Measurements from ENCODE around the gene RPS5.
A peak's percentile ranks its signal among the peaks of the same experiment; 100 is the strongest.
"Not testable (repeated sequence)": the region's sequence is repeated elsewhere in the genome, so short reads cannot be mapped to it uniquely, and the experiment has no call there.

The RPS5 gene

GRCh38 chr19:58356766-58357480 is 30.1 kb upstream of the RPS5 start:
- peak; percentile 12 for DNase-seq

- DNase-seq = no peak
Observed at GRCh38 chr19:58357481-58358145, 29.5 kb upstream of the RPS5 start.

GRCh38 chr19:58361900-58362271 is 25.2 kb upstream of the RPS5 start:
- peak; percentile 51 for DNase-seq

DNA sequence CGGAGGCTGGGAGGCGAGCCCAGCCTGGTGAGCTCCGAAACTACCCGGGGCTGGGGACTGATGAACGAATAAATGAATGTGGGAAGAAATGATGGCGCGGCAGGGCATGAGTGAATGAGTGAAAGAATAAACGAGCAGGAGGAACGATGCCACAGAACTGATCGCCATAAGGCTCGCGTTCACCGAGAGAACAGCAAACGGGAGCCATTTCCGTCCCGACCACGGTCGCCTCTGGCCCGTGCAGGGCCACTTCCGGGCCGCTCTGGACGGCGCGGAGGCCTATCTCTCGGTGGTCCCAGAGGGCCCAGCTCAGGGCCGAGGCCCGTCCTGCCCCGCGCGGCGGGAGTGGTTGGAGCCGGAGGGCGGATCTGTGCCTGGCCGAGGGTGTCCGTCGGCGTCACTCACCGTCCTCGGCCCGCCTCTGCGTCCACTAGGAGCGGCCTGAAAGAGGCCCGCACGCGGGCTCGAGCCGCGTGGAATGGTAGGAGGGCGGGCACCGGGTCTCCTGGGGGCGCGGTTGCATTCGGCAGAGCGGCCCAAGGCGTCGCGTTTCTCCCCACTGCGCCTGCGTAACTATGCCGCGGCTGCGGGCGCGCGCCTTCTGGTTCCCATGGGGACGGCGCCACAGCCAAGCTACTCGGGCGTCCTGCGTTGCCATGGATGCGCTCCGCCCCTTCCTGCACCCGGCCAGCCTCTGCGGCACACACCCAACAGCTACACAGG is 24.6 kb upstream of the RPS5 start, which contains the start of gene ZNF497:
TSS of gene ZNF497 (minus strand) at position 480 of the 723 bp plus-strand sequence. CDS start 5,116 bp downstream, outside the sequence.
- DNase-seq = peak; percentile 97

DNA sequence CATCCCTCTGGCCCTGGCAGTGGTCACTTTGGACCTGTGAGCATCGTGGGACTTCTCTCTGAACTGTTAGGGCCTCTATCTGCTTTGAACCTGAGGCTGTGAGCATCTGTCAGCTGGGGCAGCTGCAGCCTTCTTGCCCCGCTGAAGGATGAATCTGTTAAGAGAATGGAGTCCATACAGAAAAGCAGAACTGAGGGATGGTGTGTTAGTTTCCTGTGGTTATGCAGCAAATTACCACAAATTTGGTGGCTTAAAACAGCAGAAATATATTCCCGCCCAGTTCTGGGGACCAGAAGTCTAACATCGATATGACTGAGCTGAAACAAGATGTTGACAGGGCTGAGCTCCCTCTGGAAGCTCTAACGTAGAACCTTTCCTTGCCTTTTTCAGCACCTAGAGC is 22.9 kb upstream of the RPS5 start:
- DNase-seq = no peak

GRCh38 chr19:58366585-58367430 is 20.3 kb upstream of the RPS5 start:
- DNase-seq = no peak

DNA sequence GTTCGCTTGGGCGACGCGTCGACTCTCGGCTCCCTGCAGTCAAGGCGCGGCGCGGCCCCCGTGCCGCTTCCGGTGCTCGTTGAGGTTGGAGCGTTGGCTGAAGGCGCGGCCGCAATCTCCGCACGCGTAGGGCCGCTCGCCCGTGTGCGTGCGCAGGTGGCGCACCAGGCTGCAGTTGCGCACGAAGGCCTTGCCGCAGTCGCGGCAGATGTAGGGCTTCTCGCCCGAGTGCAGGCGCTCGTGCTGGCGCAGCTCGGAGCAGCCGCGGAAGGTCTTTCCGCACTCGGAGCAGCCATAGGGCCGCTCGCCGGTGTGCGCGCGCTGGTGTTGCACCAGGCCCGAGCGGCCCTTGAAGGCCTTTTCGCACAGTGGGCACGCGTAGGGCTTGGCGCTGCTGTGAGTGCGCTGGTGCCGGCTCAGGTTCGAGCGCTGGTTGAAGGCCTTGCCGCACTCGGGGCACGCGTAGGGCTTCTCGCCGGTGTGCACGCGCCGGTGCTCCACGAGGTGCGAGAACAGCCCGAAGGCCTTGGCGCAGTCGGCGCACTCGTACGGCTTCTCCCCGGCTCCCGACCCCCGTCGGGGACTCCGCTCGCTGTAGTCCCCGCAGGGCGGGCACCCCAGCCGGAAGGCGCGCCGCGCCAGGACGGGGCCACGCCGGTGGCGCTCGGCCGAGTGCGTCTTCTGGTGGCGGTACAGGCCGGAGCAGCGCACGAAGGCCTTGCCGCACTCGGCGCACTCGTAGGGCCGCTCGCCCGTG is 19.2 kb upstream of the RPS5 start:
- DNase-seq = no peak

GRCh38 chr19:58368561-58369360 is 18.3 kb upstream of the RPS5 start:
- no peak for DNase-seq

- no peak for DNase-seq
Observed at GRCh38 chr19:58372311-58373133, 14.5 kb upstream of the RPS5 start.

GRCh38 chr19:58374200-58374599 is 12.9 kb upstream of the RPS5 start:
- no peak for DNase-seq

DNA sequence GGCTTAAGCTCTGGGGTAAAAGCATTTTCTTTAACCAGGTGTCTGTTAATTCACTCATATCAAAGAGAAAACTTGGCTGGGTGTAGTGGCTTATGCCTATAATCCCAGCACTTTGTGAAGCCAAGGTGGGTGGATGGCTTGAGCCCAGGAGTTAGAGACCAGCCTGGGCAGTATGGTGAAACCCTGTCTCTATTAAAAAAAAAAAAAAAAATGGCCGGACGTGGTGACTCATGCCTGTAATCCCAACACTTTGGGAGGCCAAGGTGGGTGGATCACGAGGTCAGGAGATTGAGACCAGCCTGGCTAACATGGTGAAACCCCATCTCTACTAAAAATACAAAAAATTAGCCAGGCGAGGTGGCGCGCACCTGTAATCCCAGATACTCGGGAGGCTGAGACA is 10.3 kb upstream of the RPS5 start:
- not testable (repeated sequence) for DNase-seq

DNA sequence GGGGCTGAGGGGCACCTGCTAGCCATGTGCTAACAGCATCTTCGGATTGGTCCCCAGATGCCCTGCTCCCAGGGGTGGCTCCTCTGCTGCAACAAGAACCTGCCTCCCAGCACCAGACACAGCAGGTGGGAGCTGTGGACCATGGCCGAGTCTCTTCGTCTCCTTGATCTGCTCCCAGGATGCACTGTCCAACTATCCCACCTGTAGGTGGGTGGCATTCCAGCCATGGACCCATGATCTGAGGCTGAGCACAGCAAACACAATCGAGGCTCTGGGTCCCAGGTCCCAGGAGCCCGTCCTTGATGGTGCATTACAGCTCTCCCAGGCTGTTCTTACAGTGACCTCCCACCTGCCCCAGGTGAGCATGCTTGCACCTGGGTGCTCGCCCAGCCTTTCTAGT is 7.8 kb upstream of the RPS5 start:
- DNase-seq = no peak

GRCh38 chr19:58380037-58380661 is 6.9 kb upstream of the RPS5 start:
- DNase-seq = no peak

DNA sequence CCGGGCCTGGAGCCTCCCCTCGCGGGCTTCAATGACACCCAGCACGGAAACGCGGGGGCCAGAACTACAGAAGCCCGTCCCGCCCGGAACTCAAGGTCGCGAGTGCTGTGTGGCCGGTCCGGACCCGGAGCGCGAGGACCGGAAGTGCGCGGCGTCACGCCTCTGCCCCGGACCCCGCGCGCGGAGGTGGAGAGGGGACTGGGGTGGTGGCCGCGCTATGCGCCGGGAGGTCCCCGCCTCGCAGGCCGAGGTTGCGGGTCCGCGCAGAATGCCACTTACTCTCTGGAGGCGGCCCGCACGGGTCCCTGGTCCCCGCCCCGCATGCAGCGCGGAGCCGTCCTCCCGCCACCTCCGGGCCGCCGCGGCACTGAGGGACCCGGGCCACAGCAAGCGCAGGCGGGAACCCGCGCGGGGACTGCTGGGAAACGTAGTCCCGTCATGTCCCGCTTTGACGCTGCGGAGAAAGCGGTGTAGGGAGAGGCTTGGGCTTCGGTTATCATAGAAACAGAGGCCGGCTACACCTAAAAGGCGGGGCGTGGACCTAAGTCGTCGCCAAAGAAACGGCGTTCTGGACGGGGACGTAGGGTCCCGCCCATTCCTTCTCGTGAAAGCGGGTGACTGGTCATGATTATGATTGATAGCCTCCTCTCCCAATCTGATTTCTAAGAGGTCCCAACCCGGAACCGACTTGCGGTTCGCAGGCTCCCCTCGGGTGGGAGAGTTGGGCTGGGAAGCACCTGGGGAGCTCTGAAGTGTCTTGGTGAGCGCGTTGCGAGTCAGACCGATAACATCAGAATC is 6.2 kb upstream of the RPS5 start, which contains the start of gene ZNF837:
TSS of gene ZNF837 (minus strand) at position 369 of the 798 bp plus-strand sequence. CDS start 11,698 bp downstream, outside the sequence.
- peak; percentile 100 for DNase-seq

- DNase-seq = no peak
Observed at GRCh38 chr19:58381460-58382212, 5.4 kb upstream of the RPS5 start.

DNA sequence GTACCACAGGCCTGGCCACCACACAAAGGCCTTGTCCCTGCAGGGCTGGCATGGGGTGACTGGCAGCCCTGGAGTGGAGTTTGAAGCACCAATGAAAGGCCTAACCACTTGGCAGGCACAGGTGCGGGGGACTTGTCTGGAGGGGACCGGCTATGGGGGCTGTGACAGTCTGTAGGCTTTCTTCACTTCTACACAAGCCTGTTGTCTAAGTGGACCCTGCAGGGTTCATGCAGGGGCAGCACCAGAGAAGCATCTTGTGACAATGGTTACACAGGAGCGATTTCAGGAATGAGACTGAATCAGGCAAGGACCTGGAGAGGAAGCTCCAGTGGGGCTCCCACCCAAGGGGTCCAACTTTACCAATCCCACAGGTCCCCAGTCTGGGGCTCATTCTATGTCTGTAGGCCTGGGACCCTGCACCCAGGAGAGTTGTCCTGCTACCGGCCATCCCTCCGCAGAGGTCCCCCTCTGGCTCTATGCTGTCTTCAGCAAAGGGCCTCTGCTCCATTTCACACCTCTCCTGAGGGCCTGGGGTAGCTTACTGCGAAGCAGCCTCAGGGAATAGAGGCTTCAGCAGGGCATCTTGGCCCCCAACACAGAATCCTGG is 4.0 kb upstream of the RPS5 start:
- DNase-seq = no peak

- DNase-seq = no peak
Observed at GRCh38 chr19:58385313-58385890, 1.7 kb upstream of the RPS5 start.

All from fibroblast of skin of scalp (primary cell).